HG02870 (cell line): ENCODE results near the gene SHROOM3.
A peak's percentile ranks its signal among the peaks of the same experiment; 100 is the strongest.

Experiments used
- ATAC-seq: cut with Tn5 transposase; IDR thresholded peaks from one replicate; pipeline ENCODE4 v1.9.1; 2021; ENCODE audit warnings: mild to moderate bottlenecking, moderate library complexity; ENCODE audit not compliant: unreplicated experiment

Gene SHROOM3

GRCh38 chr4:76563454-76564122, 128.6 kb downstream of the SHROOM3 start:
- no peak for ATAC-seq

- no peak for ATAC-seq
Measured at GRCh38 chr4:76564123-76564915, 129.3 kb downstream of the SHROOM3 start.

DNA sequence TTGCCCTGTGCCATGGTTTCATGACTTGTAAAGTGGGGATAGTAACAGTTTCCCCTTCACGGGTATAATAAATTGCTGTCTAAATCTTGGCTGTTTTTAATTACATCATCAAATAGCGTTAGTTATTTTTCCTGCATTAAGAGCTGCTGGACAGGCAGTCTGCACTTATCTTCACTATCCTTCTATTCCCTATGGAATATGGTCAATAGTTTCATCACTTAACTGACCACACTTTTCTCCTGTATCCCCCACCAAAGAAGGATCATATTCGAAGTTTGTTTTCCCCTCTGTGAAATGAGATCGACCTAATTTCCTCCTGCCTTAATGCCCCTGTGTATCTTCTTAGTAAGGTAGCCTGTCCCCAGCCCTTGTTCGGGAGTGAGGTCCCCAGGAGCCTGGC, 133.2 kb downstream of the SHROOM3 start:
- ATAC-seq, result no peak

DNA sequence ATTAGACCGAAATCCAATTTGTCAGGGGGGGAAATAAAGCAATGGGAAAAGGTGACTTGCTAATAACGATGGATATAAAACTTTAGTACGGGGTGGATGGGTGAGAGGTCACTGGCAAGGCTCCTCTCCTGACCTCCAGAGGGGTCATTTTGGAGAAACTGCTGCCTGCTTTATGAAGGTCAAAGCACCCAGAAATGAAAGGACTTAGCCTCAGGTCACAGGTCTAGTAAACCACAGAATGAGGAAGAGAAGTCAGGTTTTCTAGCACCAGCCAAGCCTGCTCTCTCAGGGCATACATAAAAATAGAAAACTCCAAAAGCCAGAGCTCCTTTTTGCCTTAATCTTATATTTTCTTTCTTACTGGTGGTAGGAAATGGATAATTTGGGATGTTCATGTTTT, 134.2 kb downstream of the SHROOM3 start:
- no peak for ATAC-seq

- ATAC-seq, result no peak
Measured at GRCh38 chr4:76569706-76570105, 134.7 kb downstream of the SHROOM3 start.

GRCh38 chr4:76570141-76570973, 135.3 kb downstream of the SHROOM3 start:
- ATAC-seq, result no peak

DNA sequence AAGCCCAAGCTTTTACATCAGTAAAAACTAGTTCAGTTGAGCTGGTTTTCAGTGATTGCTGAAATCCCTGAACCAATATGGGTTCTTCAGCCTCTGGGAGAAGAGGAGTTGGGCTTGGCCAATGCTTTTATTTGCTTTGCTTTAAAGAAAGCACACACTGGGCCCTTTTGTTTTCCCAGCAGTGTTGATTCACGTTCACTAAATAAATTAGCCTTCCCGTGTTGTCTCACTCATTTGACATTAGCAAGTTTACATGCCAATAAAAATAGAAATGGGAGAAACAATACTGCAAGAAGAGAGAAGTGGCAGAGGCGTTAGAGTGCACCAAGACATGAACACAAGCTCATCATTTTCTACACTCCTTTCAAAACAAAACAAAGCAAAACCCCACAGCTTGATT, 136.2 kb downstream of the SHROOM3 start:
- no peak for ATAC-seq

DNA sequence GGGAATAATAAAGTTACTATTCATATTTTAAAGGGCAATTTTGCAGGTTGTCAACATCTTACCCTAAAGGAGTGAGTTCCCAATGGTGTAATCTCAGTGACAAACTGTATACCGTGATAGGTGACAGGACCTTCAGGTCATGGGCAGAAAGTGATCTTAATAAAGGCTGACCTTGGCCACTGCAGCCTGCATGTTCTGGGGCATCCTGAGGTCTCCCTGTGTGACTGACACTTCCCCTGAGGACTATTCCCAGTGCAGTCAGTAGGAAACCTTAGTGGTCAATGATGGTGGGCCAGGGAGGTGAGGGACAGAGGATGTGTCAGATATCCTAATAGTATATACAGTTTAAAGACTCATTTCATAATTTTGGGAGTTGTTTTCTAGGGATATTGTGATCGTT, 137.2 kb downstream of the SHROOM3 start:
- ATAC-seq, result no peak

GRCh38 chr4:76576824-76577223, 141.8 kb downstream of the SHROOM3 start:
- ATAC-seq, result no peak

- ATAC-seq, result no peak
Measured at GRCh38 chr4:76578002-76578560, 143.1 kb downstream of the SHROOM3 start.

- no peak for ATAC-seq
Measured at GRCh38 chr4:76579596-76580375, 144.8 kb downstream of the SHROOM3 start.

- no peak for ATAC-seq
Measured at GRCh38 chr4:76581077-76581962, 146.3 kb downstream of the SHROOM3 start.

GRCh38 chr4:76582074-76582816, 147.2 kb downstream of the SHROOM3 start:
- ATAC-seq, result no peak

- no peak for ATAC-seq
Measured at GRCh38 chr4:76582817-76583087, 147.7 kb downstream of the SHROOM3 start.

DNA sequence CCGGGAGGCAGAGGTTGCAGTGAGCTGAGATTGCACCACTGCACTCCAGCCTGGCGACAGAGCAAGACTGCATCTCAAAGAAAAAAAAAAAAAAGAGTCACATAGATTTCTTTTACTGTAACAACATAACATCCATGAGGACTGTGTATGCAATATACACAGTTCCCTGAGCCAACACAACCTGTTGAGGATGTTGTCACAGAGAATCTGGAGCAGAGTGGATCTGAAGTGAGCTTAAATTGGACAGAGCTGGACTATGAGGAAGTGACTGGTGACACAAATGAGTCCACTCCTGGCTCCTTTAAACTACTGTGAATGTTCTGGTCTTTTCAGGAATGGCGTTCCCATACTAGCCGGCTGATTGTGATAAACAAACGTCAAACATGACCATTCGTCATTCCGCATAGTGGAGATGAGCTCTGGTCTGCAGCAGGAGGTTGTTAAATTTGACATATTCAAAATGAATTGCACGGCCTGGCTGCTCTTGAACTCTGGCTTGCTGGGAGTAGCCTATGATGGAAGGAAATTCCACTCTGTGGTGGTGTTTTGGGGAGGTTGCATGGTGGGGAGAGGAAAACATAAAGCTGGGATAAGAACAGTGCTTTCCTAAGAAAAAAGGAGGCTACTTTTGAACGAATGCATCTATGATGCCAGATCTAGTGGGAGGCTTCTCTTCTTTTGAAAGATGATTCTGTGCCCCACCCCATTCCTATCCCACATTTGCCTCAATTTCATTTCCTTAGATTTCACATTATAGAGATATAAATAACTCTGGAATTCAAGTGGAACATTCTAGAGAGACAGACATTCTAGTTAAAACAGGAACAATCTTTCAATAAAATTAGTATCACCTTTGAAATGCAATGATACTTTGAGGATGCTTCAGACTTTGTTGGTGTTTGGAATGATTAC, 149.5 kb downstream of the SHROOM3 start:
- no peak for ATAC-seq

GRCh38 chr4:76585272-76585671, 150.2 kb downstream of the SHROOM3 start:
- ATAC-seq, result no peak

- ATAC-seq, result peak; percentile 96
Measured at GRCh38 chr4:76585897-76586360, 150.9 kb downstream of the SHROOM3 start.

- no peak for ATAC-seq
Measured at GRCh38 chr4:76588274-76588673, 153.2 kb downstream of the SHROOM3 start.
